Stimulated activated CD4-positive, alpha-beta T cell treated with anti-CD3 and anti-CD28 coated beads, Interleukin-2, amount 100 ng/mL, for 4 hours (primary cell): ENCODE measurements around the gene SENP1.

ENCODE experiments used
- DNase-seq: peaks from one replicate; pipeline ENCODE4 v3.0.0-alpha.2; 2020; ENCODE audit warnings: low read depth

SENP1 gene

DNA sequence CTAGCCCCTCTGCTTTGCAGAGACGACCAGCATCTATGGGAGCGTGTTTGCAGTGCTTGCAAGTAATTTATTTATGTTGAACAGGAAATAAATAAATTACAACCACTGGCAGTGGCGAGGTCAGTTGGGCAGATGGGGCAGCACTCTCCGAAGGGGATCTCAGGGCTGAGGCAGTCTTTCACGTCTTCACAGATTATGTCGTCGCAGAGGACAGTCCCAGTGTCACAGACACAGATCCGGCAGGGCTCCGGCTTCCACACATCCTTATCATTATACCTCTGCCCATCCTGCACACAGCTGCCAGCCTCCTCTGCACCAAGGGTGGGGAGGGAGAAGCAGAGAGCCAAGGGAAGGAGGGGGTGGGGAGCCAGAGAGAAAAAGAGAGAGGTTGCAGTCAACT is 106.1 kb downstream of the SENP1 start:
- DNase-seq = no peak

DNA sequence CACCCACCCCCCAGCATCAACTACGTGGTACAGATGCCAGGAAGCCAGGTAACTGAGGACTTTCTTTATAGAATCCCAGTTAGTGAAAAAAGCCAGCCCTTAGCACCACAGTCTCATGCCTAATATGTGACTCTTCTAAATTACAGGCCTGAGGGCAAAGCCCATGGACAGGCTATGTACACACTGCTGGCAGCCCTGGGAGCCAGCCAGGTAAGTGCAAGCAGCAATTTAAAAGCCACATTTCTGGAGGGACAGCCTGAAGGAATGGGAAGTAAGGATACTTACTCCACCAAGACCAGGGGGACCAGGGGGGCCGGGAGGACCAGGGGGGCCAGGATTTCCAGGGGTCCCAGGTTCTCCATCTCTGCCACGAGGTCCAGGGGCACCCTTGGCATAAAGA is 108.6 kb downstream of the SENP1 start:
- no peak for DNase-seq

DNA sequence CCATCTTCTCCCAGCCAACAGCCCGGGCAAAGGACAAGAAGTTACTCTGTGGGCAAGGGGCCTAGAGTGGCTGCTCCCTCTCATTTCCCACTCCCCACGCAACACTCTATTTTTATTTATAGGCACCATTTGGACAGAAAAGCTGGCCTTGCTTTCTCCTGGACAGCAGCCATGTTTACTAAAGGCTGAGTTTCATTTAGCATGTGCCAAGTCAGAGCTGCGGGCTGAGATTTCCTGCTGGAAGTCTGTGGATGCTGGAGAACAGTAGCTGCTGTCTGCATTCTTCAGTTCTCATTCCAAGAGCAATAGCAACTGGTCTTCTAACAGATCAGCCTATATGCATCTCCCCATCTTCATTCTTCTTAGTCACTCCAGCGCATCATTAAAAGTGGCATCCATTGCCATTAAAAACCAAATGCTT is 109.9 kb downstream of the SENP1 start:
- DNase-seq = no peak

DNA sequence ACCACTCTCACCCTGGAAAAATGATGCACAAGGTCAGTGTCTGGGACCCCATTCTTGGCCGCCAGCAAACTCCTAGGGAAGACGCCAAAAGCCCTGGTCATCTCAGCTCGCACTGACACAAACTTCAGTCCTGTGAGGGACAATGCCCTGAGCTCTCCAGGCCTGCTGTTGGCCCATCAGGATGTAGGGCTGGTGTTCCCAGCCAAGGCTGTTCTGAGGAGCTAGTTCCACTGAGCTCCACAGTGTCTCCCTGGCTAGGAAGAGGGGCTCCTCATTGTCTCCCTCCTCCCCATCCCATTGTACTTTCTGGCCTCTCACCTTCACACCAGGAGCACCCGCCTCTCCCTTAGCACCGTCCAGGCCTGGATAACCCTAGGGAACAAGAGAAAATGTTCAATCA is 112.4 kb downstream of the SENP1 start:
- no peak for DNase-seq
